GM10847 (cell line): Measurements from ENCODE around the gene STYXL2.

Experiments
- POLR2A ChIP-seq: IDR thresholded peaks from 2 replicates; pipeline ENCODE4 v1.6.1; 2011; ENCODE audit not compliant: insufficient read length; ENCODE audit errors: extremely low read depth

STYXL2 gene

DNA sequence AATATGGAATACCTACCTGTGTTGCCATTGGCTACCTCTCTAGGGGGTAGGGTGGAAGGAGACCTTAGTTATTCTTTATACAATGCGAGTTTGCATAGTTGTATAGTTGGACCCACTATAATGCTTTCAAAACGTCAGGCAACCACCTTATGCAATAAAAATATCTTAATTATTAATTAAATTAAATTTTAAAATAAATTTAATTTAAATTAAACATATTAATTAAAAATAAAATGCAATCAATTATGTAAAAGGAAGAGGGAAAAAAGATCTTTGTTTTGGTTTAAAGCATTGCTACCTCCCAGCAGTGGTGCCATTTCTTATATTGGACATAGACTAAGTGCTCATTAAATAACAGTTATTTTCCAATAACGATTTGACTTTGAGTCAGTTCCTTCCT is 26.0 kb upstream of the STYXL2 start:
- TF ChIP-seq POLR2A: no peak

DNA sequence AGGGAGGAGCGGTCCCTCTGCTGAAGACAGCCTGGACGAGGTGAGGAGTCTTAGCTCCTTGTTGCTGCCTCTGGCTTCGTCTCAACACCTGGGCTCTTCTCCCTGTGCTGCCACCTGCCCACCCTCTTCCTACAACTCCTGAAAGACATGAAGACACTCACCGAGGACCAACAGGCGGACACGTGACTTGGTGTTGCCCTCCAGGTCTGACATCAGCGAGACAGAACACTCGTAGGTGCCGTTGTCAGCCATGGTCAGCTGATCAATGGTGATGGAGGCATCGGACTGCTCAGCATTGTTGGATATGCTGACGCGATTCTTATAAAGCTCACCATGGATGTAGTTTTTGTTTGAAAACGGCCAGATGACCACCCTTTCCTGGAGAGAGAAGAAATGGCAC is 25.1 kb upstream of the STYXL2 start:
- TF ChIP-seq POLR2A: no peak

DNA sequence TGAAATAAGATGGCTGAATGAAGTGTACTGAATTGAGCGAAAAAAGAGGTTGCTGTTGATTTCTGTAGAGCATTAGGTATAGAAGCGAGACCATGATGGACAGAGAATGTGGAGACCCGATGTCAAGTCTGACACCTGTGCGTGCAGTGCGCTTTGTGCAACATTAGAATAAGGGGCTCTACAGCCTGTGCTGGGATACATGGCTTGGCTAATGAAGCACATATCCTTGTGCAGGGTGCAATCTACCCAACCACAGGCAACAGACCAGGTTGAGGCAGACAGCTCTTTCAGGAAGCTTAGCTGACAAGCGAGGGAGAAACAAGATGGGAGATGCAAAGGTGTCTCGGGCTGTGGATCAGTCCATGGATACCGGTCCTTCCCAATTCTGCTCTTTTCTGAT is 22.6 kb upstream of the STYXL2 start:
- TF ChIP-seq POLR2A: no peak

DNA sequence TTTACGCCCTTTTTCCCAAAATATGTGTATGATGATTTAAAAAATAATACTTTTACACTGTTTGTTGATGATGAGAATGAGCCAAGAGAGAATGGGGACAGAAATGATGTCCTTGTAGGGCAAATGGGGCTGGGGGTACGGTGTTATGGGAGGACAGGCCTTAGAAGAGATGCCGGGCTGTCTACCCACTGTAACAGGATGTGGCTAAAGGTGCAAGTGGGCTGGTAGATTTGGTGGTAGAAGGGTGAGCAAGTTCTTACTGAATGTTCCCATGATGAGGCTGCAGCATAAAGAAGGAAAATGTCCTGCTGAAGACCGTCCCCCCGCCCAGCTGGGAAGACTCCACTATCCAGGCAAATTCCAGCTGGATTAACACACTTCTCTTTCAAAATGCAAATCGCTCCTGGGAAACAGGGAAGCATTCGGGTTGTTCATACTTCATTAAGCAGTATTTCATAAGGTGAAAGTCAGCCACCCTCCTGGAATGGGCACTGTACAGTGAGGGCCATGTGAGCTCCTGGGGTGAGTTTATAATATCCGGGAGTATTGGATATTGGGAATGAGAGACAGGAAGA is 17.7 kb upstream of the STYXL2 start:
- TF ChIP-seq POLR2A: no peak

DNA sequence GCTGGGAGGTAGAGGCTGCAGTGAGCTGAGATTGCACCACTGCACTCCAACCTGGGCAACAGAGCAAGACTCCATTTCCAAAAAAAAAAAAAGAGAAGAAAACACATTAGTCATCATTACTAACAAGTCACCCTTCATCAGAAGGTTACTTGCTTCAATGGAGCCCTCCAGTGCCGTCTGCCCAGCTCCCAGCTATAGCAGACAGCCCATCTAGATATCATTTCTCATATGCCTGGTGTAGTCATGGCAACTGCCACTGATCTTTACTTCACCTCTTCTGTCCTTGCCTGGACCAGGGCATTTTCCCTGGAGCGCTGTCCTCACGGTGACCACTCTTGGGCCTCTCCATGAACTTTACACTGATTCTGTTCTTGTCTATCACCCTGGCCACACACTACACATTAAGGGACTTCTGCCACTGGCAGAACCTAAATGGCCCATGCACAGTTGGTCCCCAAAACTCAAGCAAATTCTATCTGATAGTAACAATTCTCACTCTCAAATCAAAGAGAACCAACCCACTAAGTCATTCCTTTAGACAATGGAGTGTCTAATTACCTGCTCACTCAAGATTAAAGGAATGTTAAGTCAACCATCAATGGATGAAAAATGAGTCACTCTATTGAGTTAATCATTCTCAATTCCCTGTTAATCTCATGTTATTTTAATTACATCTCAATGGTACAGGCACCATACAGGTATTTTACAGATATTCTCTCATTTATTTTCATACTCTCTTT is 16.6 kb upstream of the STYXL2 start:
- no peak for TF ChIP-seq POLR2A

DNA sequence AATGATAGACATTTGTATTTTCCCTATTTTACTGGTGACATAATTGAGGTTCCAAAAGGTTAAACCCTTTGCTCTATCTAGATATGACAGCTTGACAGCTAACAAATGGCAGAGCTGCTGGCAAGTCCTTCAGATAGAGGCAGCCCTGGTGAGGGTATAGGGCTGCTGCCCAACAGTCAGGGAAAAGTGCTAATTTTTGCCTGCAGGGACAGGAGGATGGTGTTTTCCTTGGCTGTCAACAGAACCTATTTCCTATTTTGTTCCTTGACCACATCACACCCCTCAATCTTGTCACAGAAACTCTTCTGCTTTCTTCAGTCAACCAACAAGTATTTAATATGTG is 16.0 kb upstream of the STYXL2 start:
- TF ChIP-seq POLR2A: no peak

DNA sequence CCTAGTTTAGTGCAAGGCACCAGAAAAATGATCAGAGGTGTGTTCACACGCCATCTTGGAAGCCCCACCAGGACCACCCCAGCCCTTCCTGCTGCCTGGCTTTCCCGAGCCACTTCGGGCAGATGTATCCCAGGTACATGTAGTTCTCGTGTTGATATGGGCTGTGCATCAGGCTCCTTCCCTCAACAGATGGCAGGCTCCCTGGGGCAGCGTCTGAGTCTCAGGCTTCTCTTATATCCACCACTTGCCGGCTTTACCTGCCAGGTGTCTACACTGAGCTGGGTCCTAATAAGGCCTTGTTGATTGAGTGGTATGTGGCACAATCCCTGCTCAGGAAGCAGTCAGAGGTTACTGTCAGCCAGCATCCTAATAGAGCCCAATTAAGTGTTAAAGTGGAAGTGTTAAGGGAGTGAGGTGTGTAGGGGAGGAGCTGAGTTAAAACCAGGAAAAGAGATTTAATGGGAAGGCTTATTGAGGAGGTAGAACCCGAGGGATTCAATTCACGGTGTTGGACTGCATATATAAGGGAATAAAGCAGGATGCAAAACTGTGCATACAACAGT is 12.2 kb upstream of the STYXL2 start:
- TF ChIP-seq POLR2A: no peak

DNA sequence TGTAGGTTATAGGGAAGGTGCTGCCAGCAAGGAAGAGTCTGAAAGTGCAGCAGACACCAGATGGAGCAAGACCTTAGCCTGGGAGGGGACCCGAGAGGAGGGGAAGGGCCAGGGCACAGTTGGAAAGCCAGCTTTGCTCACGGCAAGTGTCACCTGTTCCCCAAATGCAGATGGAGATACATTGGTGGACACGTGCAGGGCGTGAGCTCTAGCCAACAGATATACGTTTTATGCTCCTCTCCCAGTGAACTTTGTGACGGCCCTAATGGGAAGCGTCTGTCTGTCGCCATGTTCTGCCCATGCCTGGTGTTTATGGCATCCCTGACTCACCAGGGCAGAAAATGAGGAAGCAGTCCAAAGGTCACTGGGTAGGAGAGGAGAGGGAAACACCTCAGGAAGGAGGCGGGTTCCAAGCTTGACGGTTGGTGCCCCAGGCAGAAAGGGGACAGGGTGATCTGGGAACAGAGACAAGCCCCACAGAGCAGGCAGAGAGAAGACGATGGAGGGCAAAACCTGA is 11.3 kb upstream of the STYXL2 start:
- TF ChIP-seq POLR2A: no peak

DNA sequence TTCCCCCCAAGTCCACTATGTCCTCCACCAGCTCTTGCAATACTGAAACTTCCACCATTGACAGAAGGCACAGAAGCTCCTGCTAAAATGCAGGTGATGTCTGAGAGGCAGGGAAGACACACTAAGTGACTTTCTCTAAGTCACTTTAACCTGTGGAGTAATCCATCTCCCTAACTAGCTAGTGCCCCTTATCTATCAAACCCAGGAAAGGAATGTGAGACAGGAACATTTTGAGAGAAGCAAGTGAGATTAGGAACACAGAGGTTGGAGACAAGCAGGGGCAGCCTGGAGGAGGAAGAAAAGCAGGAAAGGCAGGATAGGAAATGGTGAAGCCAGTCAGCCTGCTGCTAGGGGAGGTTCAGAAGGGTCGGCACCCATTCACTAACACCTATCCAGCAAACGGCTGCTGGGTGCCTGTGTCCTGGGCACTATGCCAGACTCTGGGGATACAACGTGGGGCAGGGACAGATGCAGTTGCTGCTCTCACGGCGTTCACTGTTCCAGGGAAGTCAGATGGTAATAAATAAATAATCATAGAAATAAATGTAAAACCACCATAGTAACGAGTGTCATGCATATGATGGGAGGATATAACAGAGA is 10.7 kb upstream of the STYXL2 start:
- no peak for TF ChIP-seq POLR2A

DNA sequence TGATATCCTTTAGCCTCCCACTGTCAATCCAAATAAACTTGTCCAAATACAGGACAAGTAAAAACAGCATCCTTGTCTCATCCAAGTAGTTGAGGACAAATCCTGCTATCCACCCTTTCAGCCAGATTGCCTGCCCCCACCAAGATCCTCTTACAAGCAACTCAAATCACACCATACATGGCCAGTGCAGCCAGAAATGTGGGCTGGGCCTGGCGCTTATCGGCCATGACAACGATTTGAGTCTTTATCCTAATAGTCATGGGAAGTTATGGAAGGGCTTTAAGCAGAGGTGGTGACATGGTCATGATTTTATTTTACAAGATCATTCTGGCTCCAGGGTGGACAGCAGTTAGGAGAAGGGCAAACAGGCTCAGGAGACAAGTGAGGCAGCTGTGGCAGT is 10.0 kb upstream of the STYXL2 start:
- TF ChIP-seq POLR2A: no peak

DNA sequence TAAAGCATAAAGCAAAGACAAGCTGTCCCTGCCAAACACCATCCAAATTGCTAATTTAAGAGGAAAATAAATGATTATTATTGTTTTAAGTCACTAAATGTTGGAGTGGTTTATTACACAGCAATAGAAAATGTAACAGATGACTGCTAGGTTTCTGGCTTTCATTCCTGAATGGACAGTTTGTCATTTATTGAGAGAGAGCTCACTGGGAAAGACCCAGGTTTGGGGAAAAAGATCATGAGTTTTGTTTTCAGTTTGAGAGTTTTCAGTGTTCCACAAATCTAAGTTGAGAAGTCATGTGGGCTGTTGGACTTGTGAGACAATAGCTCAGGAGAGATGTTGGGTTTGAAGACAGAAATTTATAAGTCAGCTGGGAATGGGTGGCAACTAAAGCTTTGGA is 9.1 kb upstream of the STYXL2 start:
- TF ChIP-seq POLR2A: no peak

DNA sequence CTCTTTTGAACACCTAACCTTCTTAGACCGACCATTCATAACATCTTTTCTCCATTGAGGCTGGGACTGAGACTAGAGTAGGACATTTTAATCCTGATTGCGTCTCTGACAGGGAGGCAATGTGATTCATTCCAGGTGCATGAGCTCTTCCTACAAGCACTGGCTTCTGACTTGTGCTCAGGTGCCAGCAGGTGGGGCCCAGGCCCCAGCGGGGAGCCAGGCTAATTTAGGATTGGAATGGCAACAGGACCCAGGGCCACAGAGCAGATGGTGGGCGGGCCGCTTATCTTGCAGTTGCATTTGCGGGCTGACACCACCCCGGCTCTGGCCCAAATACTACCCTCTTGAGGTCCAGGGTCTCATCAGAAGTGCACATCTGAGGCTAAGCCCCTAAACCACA is 7.8 kb upstream of the STYXL2 start:
- TF ChIP-seq POLR2A: no peak

DNA sequence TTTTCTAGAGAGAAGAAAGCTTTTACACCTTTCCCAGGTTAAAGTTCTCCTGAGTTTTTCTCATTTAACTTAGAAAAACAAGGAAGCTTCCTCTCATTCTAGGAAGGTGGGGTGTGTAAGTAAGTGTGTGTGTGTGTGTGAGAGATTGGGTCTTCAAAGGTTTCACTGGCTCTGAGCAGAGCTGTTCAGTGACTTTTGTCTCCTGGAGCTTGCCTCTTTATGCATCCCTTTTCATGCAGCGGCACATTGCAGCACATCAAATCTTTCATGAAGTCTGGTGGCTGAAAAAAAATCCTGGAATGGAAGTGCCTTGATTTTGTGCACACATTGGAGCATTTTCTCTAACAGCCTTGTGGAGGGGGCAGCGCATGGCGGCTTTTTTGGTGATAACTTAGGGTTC is 7.1 kb upstream of the STYXL2 start:
- no peak for TF ChIP-seq POLR2A

DNA sequence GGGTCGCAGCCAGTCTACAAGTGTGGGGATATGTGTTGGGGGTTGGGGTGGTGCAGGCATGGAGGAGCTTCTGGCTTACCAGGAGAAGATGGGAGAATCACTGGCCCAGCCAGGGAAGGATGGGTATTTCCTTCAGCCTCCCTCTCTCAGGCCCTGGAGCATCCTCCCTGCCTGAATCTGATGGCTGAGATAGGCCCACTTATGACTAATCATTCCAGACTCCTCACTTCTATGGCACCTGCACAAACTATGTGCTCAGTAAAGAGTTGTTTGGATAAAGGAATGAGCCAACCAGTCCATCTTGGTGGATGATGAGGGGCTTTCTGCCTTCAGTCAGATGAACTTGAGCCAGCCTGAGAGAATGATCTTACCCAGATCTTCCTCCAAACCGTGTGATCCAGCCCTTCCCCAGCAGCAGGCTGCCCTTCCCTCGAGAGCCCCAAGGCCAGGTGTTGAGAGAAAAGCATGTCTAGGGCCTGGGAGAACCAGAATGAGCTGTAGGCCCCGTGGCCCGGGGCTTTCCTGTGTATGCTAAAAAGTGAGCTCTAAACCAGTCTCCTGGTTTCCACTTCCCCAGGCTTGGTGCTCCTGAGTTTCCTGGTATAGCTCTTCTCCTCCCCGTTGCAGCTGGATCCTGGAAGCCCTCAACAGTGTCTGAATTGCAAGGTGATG is 5.0 kb upstream of the STYXL2 start:
- TF ChIP-seq POLR2A: no peak

DNA sequence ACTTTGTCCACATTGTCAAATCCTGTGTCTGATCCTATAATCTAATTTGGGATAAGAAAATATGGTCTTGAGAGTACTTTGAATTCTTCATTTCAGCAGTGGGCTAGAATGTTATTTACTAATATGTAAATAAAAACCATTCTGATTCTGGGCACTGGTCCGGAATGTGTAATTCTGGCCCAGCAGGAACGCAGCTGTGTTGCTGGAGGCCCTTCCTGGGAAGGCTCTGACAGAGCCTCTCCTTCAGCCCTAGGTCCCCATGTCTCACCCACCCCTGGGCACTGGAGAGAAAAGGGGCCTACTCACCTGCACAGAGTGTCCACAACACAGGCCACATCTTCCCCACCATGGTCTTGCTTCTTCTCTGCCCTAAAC is 3.9 kb upstream of the STYXL2 start:
- TF ChIP-seq POLR2A: no peak

DNA sequence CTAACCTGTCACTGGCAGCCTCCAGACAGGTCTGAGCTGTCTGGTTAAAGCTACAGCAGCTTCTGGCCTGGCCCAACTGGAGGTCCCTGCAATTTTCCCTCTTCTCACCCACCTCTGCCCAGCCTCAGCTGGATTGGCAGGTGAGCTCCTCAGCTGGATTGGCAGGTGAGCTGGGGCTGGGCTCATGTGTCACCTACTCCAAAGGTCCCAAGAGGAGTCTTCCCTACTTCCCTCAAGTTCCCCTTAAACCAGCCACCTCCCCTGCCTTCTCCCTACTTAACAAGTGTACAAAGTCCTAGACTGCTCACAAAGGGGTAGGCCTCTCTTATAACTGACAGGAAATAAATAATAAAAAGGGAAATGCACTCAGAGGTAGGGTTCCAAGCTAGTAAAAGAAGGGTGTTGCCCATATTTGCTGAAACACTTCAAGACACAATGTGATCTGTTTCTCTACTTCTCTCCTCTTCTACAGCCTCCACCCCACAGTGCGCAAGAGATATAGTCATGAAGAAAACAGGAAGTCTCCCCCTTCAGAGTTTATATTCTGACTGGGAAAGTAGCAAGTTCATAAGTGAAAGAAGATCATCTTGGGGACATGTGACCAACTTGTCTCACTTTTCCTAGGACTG is 3.4 kb upstream of the STYXL2 start, which contains the start of gene GPA33:
GPA33 (minus strand) TSS at position 64 of the 629 bp plus-strand sequence. CDS start 90 bp downstream, outside the sequence.
- no peak for TF ChIP-seq POLR2A

DNA sequence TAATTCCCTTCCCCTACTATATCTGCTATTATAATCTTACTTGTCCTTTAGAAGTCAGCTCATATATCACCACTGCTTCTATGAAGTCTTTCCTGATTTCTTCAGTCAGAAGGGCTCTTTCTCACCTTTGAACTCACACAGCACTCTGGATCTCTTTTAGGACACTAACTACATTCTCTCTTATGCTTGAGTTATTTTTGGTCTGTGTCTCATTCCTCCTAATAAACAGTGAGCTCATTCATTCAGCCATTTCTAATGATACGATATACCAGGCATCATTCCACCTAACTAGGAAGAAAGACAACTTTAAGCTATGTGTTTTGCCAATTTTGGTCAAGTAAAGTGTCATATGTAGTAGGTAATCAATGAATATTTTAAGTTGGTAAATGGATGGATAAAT is 1.2 kb upstream of the STYXL2 start:
- no peak for TF ChIP-seq POLR2A
